Activated CD8-positive, alpha-beta memory T cell treated with anti-CD3 and anti-CD28 coated beads, Interleukin-2, amount 50 U/mL, for 1 hour (primary cell): ENCODE results near the gene CCDC34.

ENCODE experiments used
- DNase-seq: peaks from one replicate; pipeline ENCODE4 v3.0.0-alpha.2; 2020; ENCODE audit errors: extremely low read depth

CCDC34 gene

GRCh38 chr11:27362749-27363575 is at the start of gene CCDC34:
Gene CCDC34 (minus strand): TSS chr11:27363215. CDS start chr11:27363194, 21 bp downstream.
- peak; percentile 70 for DNase-seq

GRCh38 chr11:27412192-27412691 is 49.2 kb upstream of the CCDC34 start:
- DNase-seq = no peak

GRCh38 chr11:27411328-27411727 is 48.3 kb upstream of the CCDC34 start:
- no peak for DNase-seq

GRCh38 chr11:27410272-27410671 is 47.3 kb upstream of the CCDC34 start:
- DNase-seq = no peak

GRCh38 chr11:27409742-27410141 is 46.7 kb upstream of the CCDC34 start:
- DNase-seq = no peak

- DNase-seq = no peak
Measured at GRCh38 chr11:27409049-27409448, 46.0 kb upstream of the CCDC34 start.

- no peak for DNase-seq
Measured at GRCh38 chr11:27408246-27408800, 45.3 kb upstream of the CCDC34 start.

- DNase-seq = no peak
Measured at GRCh38 chr11:27406498-27407354, 43.7 kb upstream of the CCDC34 start.

- DNase-seq = no peak
Measured at GRCh38 chr11:27405134-27405533, 42.1 kb upstream of the CCDC34 start.

- DNase-seq = no peak
Measured at GRCh38 chr11:27404427-27404826, 41.4 kb upstream of the CCDC34 start.

- no peak for DNase-seq
Measured at GRCh38 chr11:27403195-27403594, 40.2 kb upstream of the CCDC34 start.

GRCh38 chr11:27402450-27402849 is 39.4 kb upstream of the CCDC34 start:
- DNase-seq = no peak

- DNase-seq = no peak
Measured at GRCh38 chr11:27401833-27402316, 38.9 kb upstream of the CCDC34 start.

- DNase-seq = no peak
Measured at GRCh38 chr11:27401280-27401832, 38.3 kb upstream of the CCDC34 start.

- no peak for DNase-seq
Measured at GRCh38 chr11:27398400-27398770, 35.4 kb upstream of the CCDC34 start.

- DNase-seq = no peak
Measured at GRCh38 chr11:27397624-27398399, 34.8 kb upstream of the CCDC34 start.

- no peak for DNase-seq
Measured at GRCh38 chr11:27396259-27396839, 33.3 kb upstream of the CCDC34 start.

GRCh38 chr11:27395556-27396258 is 32.7 kb upstream of the CCDC34 start:
- no peak for DNase-seq

- DNase-seq = no peak
Measured at GRCh38 chr11:27394781-27395228, 31.8 kb upstream of the CCDC34 start.
